Measurements from ENCODE around the gene ANKRD13C.
A peak's percentile ranks its signal among the peaks of the same experiment; 100 is the strongest.
"Not testable (repeated sequence)": the region's sequence is repeated elsewhere in the genome, so short reads cannot be mapped to it uniquely, and the experiment has no call there.

The ANKRD13C gene

DNA sequence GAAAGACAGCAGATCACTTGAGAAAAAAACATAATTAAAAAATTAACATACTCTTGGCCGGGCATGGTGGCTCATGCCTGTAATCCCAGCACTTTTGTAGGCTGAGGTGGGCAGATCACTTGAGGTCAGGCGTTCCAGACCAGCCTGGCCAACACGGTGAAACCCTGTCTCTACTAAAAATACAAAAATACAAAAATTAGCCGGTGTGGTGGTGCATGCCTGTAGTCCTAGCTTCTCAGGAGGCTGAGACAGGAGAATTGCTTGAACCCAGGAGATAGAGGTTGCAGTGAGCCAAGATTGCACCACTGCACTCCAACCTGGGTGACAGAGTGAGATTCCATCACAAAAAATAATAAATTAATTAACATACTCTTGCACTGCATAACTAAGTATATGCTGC is 4.7 kb downstream of the ANKRD13C start:
- peaks cover 33% of the 10 kb centered on the region for H3K36me3 Mint-ChIP-seq (ENCODE audit: insufficient read depth)
- DNase-seq; H3K9me3 Mint-ChIP-seq; ATAC-seq (replicated peaks); H3K27me3 Mint-ChIP-seq: not testable (repeated sequence)
- H3K4me1 Mint-ChIP-seq (ENCODE audit: low read depth in 2 of 2): peaks cover 41 to 69% of the 10 kb centered on the region in 2 donors
- peak overlapping the region in 1 of 2 donors; percentile 19 for H3K27ac Mint-ChIP-seq
- H3K4me3 Mint-ChIP-seq: peak overlapping the region; percentile 19 to 30

DNA sequence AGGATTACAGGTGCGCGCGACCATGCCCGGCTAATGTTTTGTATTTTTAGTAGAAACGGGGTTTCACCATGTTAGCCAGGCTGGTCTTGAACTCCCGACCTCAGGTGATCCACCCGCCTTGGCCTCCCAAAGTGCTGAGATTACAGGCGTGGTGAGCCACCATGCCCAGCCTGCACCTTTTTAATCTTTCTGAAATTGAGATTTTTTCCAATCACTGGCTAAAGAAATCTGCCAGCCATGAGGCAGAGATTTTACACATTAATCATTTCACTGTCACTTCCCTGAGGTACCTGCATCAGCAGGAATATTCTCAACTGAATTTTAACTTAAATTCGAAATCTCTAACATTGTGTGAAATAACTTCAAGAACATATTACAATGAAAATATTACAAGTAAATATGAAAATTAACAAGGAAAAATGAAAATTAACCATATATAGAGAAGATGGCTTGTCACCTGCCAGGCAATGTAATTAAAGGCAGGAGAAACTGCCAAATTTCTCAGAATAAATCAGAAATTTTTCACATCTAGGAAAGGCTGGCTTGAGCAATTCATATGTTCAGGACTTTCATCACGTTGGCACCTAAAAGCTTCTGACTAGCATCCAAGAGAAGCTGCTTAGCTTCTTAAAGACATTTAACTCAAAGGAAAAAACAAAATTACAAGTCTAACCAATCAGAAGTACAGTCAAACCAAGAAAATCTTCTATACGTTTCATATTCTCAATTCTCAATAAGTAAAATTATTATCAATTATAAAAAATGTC is 5.9 kb downstream of the ANKRD13C start:
- Mint-ChIP-seq H3K27me3 (no peaks in the 10 kb centered on the region), H3K4me3 (peak overlapping the region in 1 of 2 donors; percentile 14), H3K27ac (no peak overlapping the region), H3K9me3 (no peaks in the 10 kb centered on the region), H3K36me3 (ENCODE audit: insufficient read depth) (peaks cover 21% of the 10 kb centered on the region), H3K4me1 (ENCODE audit: low read depth in 2 of 2) (peaks cover 33 to 64% of the 10 kb centered on the region in 2 donors)
- DNase-seq: no peak
- ATAC-seq (replicated peaks): no peak

DNA sequence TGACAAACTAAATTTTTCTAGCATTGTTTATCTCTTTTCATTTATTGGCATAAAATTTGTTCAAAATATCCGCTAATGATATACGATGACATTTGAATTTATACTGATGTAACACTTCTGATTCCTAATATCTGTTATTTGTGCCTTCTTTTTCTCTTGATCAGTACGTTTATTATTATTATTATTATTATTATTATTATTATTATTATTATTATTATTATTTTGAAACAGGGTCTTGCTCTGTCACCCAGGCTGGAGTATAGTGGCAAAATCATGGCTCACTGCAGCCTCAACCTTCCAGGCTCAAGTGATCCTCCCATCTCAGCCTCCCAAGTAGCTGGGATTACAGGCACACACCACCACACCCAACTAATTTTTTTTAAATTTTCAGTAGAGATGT is 14.9 kb downstream of the ANKRD13C start:
- not testable (repeated sequence) for DNase-seq; H3K27ac Mint-ChIP-seq; H3K4me3 Mint-ChIP-seq; H3K9me3 Mint-ChIP-seq; H3K27me3 Mint-ChIP-seq; ATAC-seq (replicated peaks)
- Mint-ChIP-seq H3K36me3 (ENCODE audit: insufficient read depth) (peaks cover 13% of the 10 kb centered on the region), H3K4me1 (ENCODE audit: low read depth in 2 of 2) (peaks cover 7 to 32% of the 10 kb centered on the region in 2 donors)

DNA sequence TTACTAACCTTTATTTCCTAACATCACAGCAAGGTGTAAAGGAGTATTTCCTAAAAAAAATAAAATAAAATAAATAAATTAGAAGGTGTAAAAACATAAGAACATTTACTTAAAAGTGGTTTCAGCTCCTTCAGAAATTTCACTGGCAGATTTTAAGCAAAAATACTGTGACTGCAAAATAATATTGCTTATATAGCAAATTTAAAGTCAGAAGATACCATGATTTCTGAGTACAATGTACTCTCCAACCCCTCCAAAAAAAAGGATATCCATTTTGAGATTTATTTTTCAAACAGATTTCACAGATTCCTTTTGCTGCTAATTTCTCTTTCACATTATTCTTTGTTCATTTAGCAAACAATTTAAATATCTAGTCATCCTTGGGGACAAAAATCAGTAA is 18.5 kb downstream of the ANKRD13C start:
- no peak overlapping the region for H3K4me3 Mint-ChIP-seq
- H3K9me3 Mint-ChIP-seq: no peaks in the 10 kb centered on the region

DNA sequence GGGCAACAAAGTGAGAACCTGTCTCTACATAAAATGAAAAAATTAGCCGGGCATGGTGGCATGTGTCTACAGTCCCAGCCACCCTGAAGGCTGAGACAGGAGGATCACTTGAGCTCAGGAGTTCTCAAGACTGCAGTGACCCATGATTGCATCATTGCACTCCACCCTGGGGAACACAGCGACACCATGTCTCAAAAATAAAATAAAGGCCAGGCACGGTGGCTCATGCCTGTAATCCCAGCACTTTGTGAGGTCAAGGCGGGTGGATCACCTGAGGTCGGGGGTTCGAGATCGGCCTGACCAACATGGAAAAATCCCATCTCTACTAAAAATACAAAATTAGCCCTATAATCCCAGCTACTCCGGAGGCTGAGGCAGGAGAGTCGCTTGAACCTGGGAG is 20.1 kb downstream of the ANKRD13C start:
- no peaks in the 10 kb centered on the region for H3K27me3 Mint-ChIP-seq
- H3K27ac Mint-ChIP-seq: no peak overlapping the region
- no peak overlapping the region for H3K4me3 Mint-ChIP-seq
- peaks cover 9 to 23% of the 10 kb centered on the region in 2 donors for H3K4me1 Mint-ChIP-seq (ENCODE audit: low read depth in 2 of 2)
- no peak for DNase-seq
- no peak for ATAC-seq (replicated peaks)
- H3K36me3 Mint-ChIP-seq (ENCODE audit: insufficient read depth): peaks cover 12% of the 10 kb centered on the region
- H3K9me3 Mint-ChIP-seq: no peaks in the 10 kb centered on the region

More for the DNA sequence above, 18.5 kb downstream of the ANKRD13C start:
- peaks cover 4 to 11% of the 10 kb centered on the region in 2 donors for H3K4me1 Mint-ChIP-seq (ENCODE audit: low read depth in 2 of 2)
- DNase-seq (no peak), ATAC-seq (replicated peaks) (no peak)
- H3K27me3 Mint-ChIP-seq: no peaks in the 10 kb centered on the region
- H3K36me3 Mint-ChIP-seq (ENCODE audit: insufficient read depth): peaks cover 12% of the 10 kb centered on the region
- peak overlapping the region in 1 of 2 donors; percentile 77 for H3K27ac Mint-ChIP-seq

DNA sequence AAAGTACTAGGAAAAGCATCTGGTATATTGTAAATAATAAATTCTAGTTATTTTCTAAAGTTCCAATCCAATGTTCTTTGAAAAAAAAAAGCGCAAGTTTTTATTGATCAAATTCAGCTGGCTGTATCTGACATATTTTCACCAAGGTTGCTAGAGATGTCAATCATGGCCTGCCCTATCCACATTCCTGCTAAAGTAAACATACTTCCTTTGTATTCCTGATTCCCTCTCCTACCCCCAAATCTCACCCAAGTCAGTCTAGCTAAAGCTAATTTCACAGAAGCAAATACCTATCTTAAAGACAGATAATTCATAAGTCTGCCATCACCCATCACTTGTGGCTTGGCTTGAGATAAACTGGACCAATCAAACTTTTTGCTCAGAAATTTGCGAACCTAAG is 21.3 kb downstream of the ANKRD13C start:
- Mint-ChIP-seq H3K27me3 (no peaks in the 10 kb centered on the region), H3K4me1 (ENCODE audit: low read depth in 2 of 2) (peaks cover 9 to 27% of the 10 kb centered on the region in 2 donors), H3K9me3 (no peaks in the 10 kb centered on the region), H3K4me3 (no peak overlapping the region), H3K36me3 (ENCODE audit: insufficient read depth) (peaks cover 12% of the 10 kb centered on the region), H3K27ac (peak overlapping the region in 1 of 2 donors; percentile 36)
- DNase-seq (no peak), ATAC-seq (replicated peaks) (no peak)

DNA sequence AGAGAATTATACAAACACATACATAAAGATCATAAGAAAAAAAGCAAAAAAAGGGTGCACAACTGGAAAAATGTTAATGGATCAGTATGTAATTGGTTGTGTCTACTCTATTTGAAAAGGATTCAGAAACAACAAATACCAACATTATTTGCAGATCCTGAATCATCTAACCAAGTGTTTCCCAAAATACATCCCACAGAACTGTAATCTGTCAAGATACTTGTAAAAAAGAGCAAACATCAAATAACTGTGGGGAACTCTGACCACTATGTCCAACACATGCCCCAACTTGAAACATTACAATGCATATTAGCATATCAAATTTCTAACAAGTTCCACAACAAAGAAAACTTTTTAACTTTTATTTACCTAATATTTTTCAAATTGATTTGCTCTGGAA is 22.6 kb downstream of the ANKRD13C start:
- Mint-ChIP-seq H3K4me1 (ENCODE audit: low read depth in 2 of 2) (peaks cover 9 to 29% of the 10 kb centered on the region in 2 donors), H3K36me3 (ENCODE audit: insufficient read depth) (peaks cover 8% of the 10 kb centered on the region), H3K27me3 (no peaks in the 10 kb centered on the region), H3K4me3 (no peak overlapping the region), H3K9me3 (no peaks in the 10 kb centered on the region), H3K27ac (peak overlapping the region in 1 of 2 donors; percentile 62)
- DNase-seq (no peak), ATAC-seq (replicated peaks) (no peak)

DNA sequence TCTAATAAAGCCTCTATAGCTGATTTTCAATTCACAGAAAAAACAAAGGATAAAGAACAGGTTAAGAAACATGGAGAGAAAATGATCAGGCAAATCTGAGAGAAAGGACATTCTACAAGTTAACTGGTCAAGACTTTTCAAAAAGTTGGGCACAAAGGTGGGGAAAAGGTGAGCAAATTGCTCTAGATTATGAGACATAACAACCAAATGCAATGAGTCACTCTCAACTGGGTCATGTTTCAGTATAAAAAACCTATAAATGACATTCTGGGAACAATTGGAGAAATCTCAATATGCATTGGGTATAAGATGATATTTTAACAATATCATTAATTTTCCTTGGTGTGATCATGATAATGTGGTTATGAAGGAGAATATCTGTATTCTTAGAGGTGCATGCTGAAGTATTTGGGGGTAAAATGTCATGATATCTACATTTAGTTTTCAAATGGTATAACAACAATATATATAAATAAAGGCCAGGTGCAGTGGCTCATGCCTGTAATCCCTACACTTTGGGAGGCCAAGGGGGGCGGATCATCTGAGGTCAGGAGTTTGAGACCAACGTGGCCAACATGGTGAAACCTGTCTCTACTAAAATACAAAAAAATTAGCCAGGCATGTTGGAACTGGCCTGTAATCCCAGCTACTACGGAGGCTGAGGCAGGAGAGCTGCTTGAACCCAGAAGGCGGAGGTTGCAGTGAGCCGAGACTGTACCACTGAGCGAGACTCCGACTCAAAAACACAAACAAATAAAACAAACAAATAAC is 27.0 kb downstream of the ANKRD13C start:
- DNase-seq (no peak), ATAC-seq (replicated peaks) (no peak)
- Mint-ChIP-seq H3K27ac (no peak overlapping the region), H3K4me1 (ENCODE audit: low read depth in 2 of 2) (peaks cover 9 to 22% of the 10 kb centered on the region in 2 donors), H3K36me3 (ENCODE audit: insufficient read depth) (peaks cover 21% of the 10 kb centered on the region), H3K27me3 (no peaks in the 10 kb centered on the region), H3K4me3 (no peak overlapping the region), H3K9me3 (no peaks in the 10 kb centered on the region)

DNA sequence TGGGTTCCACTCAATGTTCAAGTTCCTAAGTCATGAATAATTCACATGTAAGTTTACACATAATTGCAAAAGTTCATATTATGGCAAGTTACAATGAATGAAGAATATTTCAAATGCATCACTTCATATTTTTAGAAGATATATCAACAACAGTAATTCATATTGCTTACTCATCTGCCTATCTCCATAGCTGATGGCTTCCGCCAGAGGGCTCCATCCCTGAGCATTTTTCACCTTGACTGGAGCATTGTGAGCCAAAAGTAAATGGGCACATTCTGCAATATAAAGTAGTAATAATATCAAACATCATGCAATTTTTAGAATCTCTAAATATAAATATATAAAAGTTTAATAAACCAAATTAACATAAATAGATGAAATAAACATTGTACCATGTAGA is 29.8 kb downstream of the ANKRD13C start:
- no peak overlapping the region for H3K27ac Mint-ChIP-seq
- H3K27me3 Mint-ChIP-seq: no peaks in the 10 kb centered on the region
- no peak for DNase-seq
- peaks cover 6 to 13% of the 10 kb centered on the region in 2 donors for H3K4me1 Mint-ChIP-seq (ENCODE audit: low read depth in 2 of 2)
- peaks cover 23% of the 10 kb centered on the region for H3K36me3 Mint-ChIP-seq (ENCODE audit: insufficient read depth)
- no peak overlapping the region for H3K4me3 Mint-ChIP-seq
- H3K9me3 Mint-ChIP-seq: no peaks in the 10 kb centered on the region
- ATAC-seq (replicated peaks): no peak

DNA sequence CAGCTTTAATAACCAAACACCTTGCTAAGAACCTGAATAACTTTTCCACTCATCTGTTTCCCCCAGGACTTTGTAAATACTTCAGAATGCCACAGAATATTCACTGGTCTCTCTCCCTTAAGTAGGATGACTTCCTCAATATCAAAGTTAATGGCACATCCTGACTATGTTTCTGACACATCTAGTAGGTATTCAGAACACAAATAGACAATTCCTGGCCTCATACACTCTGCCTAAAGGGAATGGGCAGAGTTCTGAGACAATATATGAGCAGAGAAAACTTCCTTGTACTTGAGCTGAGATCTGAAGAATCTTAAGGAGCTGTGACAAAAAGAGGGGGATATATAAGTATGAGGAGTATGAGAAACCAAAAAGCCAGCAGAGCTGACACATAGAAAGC is 34.8 kb downstream of the ANKRD13C start:
- Mint-ChIP-seq H3K36me3 (ENCODE audit: insufficient read depth) (peaks cover 27% of the 10 kb centered on the region), H3K9me3 (no peaks in the 10 kb centered on the region), H3K4me1 (ENCODE audit: low read depth in 2 of 2) (peaks cover 10 to 16% of the 10 kb centered on the region in 2 donors), H3K4me3 (no peak overlapping the region), H3K27me3 (no peaks in the 10 kb centered on the region), H3K27ac (no peak overlapping the region)
- no peak for ATAC-seq (replicated peaks)
- no peak for DNase-seq

DNA sequence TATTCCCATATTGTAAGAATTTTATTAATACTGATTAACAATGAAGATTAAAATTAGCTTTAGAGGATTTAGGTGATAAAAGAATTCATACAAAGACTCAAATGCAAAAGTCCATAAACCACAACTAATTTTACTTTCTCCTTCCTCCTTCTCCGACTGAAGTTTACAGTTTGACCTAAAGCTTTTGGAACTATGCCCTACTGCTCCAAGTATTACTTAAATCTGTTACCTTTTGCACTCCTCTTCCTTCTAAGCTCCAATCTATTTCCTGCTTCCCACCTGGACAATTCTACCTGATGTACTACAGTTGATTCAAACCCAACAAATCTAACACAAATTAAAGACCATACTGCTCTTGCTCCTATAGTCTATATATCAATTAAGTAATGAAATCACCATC is 36.3 kb downstream of the ANKRD13C start:
- H3K9me3 Mint-ChIP-seq: no peaks in the 10 kb centered on the region
- ATAC-seq (replicated peaks) (no peak), DNase-seq (no peak)
- H3K27me3 Mint-ChIP-seq: no peaks in the 10 kb centered on the region
- no peak overlapping the region for H3K4me3 Mint-ChIP-seq
- peaks cover 17% of the 10 kb centered on the region for H3K36me3 Mint-ChIP-seq (ENCODE audit: insufficient read depth)
- H3K27ac Mint-ChIP-seq: peak overlapping the region in 1 of 2 donors; percentile 0
- peaks cover 12 to 16% of the 10 kb centered on the region in 2 donors for H3K4me1 Mint-ChIP-seq (ENCODE audit: low read depth in 2 of 2)

DNA sequence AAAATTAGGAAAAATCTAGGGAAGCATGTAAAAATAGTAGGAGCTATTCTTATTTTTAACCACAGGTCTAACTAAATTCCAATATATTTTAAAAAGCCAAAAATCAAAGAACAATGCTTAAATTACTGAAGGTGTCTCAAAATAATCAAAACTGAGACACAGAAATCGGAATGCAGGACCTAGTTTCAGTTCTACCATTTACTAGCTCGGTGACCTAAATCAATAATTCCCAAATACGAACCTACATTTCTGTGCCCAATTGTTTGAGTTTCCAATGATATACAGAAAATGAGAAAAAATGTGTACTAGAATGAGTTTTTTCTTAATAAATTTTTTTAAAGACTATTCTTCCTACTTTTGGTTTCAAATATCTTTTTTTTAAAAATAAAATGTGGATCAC is 37.4 kb downstream of the ANKRD13C start:
- H3K9me3 Mint-ChIP-seq: no peaks in the 10 kb centered on the region
- H3K27me3 Mint-ChIP-seq: no peaks in the 10 kb centered on the region
- H3K27ac Mint-ChIP-seq: no peak overlapping the region
- peaks cover 12 to 16% of the 10 kb centered on the region in 2 donors for H3K4me1 Mint-ChIP-seq (ENCODE audit: low read depth in 2 of 2)
- no peak for DNase-seq
- no peak overlapping the region for H3K4me3 Mint-ChIP-seq
- peaks cover 19% of the 10 kb centered on the region for H3K36me3 Mint-ChIP-seq (ENCODE audit: insufficient read depth)
- ATAC-seq (replicated peaks): no peak

DNA sequence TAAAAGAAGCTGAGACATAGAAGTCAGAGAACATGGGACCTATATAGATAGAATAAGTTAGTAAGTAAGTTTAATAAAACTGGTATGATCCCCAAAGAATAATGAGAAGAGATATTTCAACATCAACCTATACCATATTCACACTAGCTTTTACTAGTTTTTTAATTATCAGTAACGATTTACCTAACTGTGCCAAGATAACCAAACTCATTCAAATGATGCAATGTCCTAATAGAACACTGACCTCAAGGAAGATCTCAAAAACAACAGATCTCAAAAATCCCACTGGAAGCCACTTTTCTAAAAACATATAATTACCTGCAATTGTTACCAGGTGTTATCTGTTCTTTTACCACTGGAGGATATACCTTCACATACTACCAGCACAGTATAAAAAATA is 38.7 kb downstream of the ANKRD13C start:
- H3K9me3 Mint-ChIP-seq: no peaks in the 10 kb centered on the region
- no peaks in the 10 kb centered on the region for H3K27me3 Mint-ChIP-seq
- ATAC-seq (replicated peaks): no peak
- no peak overlapping the region for H3K27ac Mint-ChIP-seq
- no peak for DNase-seq
- peaks cover 19% of the 10 kb centered on the region for H3K36me3 Mint-ChIP-seq (ENCODE audit: insufficient read depth)
- H3K4me1 Mint-ChIP-seq (ENCODE audit: low read depth in 2 of 2): peaks cover 12% of the 10 kb centered on the region in 2 donors
- H3K4me3 Mint-ChIP-seq: no peak overlapping the region

Data from effector memory CD8-positive, alpha-beta T cell (primary cell).